ENCODE results near the gene MIA3. TPM values are rescaled to one million over a fixed set of nuclear protein-coding genes. Genes with fewer than 3 reads are reported as not detected.

Gene MIA3
- total RNA-seq, 1 experiment from 2014 or later, result 56.3 TPM

GRCh38 chr1:222613627-222614026 is 4.3 kb upstream of the MIA3 start:
- no TSS peak for BruUV-seq (replicated peaks)
- no peaks in the 10 kb centered on the region for H3K36me3 ChIP-seq (ENCODE audit: insufficient read depth, low read length, poor library complexity, severe bottlenecking)
- H3K4me1 ChIP-seq (ENCODE audit: insufficient read depth, low read length, poor library complexity, severe bottlenecking), result peaks cover 5% of the 10 kb centered on the region
- no peak overlapping the region for H3K4me3 ChIP-seq (ENCODE audit: low read depth, low read length, poor library complexity, severe bottlenecking)
- ChIA-PET CTCF (interaction anchor here (1.1 kb wide), 1 partner anchor 21 kb away, joined by 4 read pairs; no protein-coding TSS in a partner anchor), POLR2A (ENCODE audit: low non-redundant PET) (no interaction called here)
- H3K27ac ChIP-seq (ENCODE audit: low read depth, low read length, poor library complexity, severe bottlenecking), result no peak overlapping the region
- no peak for TF ChIP-seq CTCF (conservative IDR thresholded peaks at IDR 0.05; ENCODE audit: low read depth, low read length)
- TF ChIP-seq EZH2 (IDR thresholded peaks at IDR 0.05; ENCODE audit: borderline replicate concordance, low read depth, low read length, poor library complexity, severe bottlenecking), result no peak
- no peaks in the 10 kb centered on the region for H3K9me3 ChIP-seq (ENCODE audit: low read depth, low read length, poor library complexity, severe bottlenecking)
- intact Hi-C loops (cut with micrococcal nuclease; ENCODE audit: unreplicated experiment), result no loop called here
- DNase-seq (ENCODE audit: low spot score), result no peak
- peaks cover 59% of the 10 kb centered on the region for H3K27me3 ChIP-seq (replicated peaks; ENCODE audit: insufficient read depth, low read depth, low read length, poor library complexity)

- DNase-seq (ENCODE audit: low spot score), result no peak
- BruUV-seq (replicated peaks), result no TSS peak
- Histone ChIP-seq H3K4me1 (ENCODE audit: insufficient read depth, low read length, poor library complexity, severe bottlenecking) (peaks cover 12% of the 10 kb centered on the region), H3K4me3 (ENCODE audit: low read depth, low read length, poor library complexity, severe bottlenecking) (no peak overlapping the region), H3K36me3 (ENCODE audit: insufficient read depth, low read length, poor library complexity, severe bottlenecking) (peaks cover 3% of the 10 kb centered on the region), H3K9me3 (ENCODE audit: low read depth, low read length, poor library complexity, severe bottlenecking) (no peaks in the 10 kb centered on the region), H3K27me3 (replicated peaks; ENCODE audit: insufficient read depth, low read depth, low read length, poor library complexity) (peaks cover 45% of the 10 kb centered on the region), H3K27ac (ENCODE audit: low read depth, low read length, poor library complexity, severe bottlenecking) (no peak overlapping the region)
- intact Hi-C loops (cut with micrococcal nuclease; ENCODE audit: unreplicated experiment), result no loop called here
- TF ChIP-seq EZH2 (IDR thresholded peaks at IDR 0.05; ENCODE audit: borderline replicate concordance, low read depth, low read length, poor library complexity, severe bottlenecking), result no peak
- TF ChIP-seq CTCF (conservative IDR thresholded peaks at IDR 0.05; ENCODE audit: low read depth, low read length), result no peak
- CTCF ChIA-PET, result interaction anchor here (1.4 kb wide), 1 partner anchor 152 kb away, joined by 5 read pairs; no protein-coding TSS in a partner anchor
- POLR2A ChIA-PET (ENCODE audit: low non-redundant PET), result no interaction called here
These were observed 1.4 kb upstream of the MIA3 start for GRCh38 chr1:222616525-222616924.

- peaks cover 35% of the 10 kb centered on the region for H3K27me3 ChIP-seq (replicated peaks; ENCODE audit: insufficient read depth, low read depth, low read length, poor library complexity)
- H3K36me3 ChIP-seq (ENCODE audit: insufficient read depth, low read length, poor library complexity, severe bottlenecking), result peaks cover 3% of the 10 kb centered on the region
- peak overlapping the region; percentile 44 for H3K4me3 ChIP-seq (ENCODE audit: low read depth, low read length, poor library complexity, severe bottlenecking)
- H3K27ac ChIP-seq (ENCODE audit: low read depth, low read length, poor library complexity, severe bottlenecking), result no peak overlapping the region
- H3K4me1 ChIP-seq (ENCODE audit: insufficient read depth, low read length, poor library complexity, severe bottlenecking), result peaks cover 12% of the 10 kb centered on the region
- CTCF ChIA-PET, result no interaction called here
- BruUV-seq (replicated peaks), result no TSS peak
- POLR2A ChIA-PET (ENCODE audit: low non-redundant PET), result no interaction called here
- DNase-seq (ENCODE audit: low spot score), result peak; percentile 94
- intact Hi-C loops (cut with micrococcal nuclease; ENCODE audit: unreplicated experiment), result no loop called here
- H3K9me3 ChIP-seq (ENCODE audit: low read depth, low read length, poor library complexity, severe bottlenecking), result no peaks in the 10 kb centered on the region
- TF ChIP-seq EZH2 (IDR thresholded peaks at IDR 0.05; ENCODE audit: borderline replicate concordance, low read depth, low read length, poor library complexity, severe bottlenecking) (no peak), CTCF (conservative IDR thresholded peaks at IDR 0.05; ENCODE audit: low read depth, low read length) (no peak)
These were observed 438 bp upstream of the MIA3 start for GRCh38 chr1:222617367-222617951.
